NK-92 treated with Interleukin-12 subunit alpha and Interleukin-12 subunit beta, amount 100 ng/mL, for 24 hours (cell line): Measurements from ENCODE around the gene SPRED2.

ENCODE experiments used
- DNase-seq: peaks from one replicate; lab custom pipeline; 2025; lab: John Stamatoyannopoulos, UW

SPRED2 gene

GRCh38 chr2:65366595-65367125 lies 65.7 kb downstream of the SPRED2 start:
- DNase-seq: peak; percentile 16

- no peak for DNase-seq
These were observed 67.2 kb downstream of the SPRED2 start for GRCh38 chr2:65364986-65365733.

- DNase-seq: no peak
These were observed 68.3 kb downstream of the SPRED2 start for GRCh38 chr2:65363879-65364666.

GRCh38 chr2:65361623-65362022 lies 70.8 kb downstream of the SPRED2 start:
- DNase-seq: no peak

- no peak for DNase-seq
These were observed 72.0 kb downstream of the SPRED2 start for GRCh38 chr2:65360441-65360840.

GRCh38 chr2:65358678-65359400 lies 73.6 kb downstream of the SPRED2 start:
- DNase-seq: no peak

GRCh38 chr2:65357959-65358294 lies 74.5 kb downstream of the SPRED2 start:
- DNase-seq: no peak

- DNase-seq: no peak
These were observed 75.1 kb downstream of the SPRED2 start for GRCh38 chr2:65357095-65357958.

- no peak for DNase-seq
These were observed 77.1 kb downstream of the SPRED2 start for GRCh38 chr2:65355186-65355831.

GRCh38 chr2:65354773-65355172 lies 77.6 kb downstream of the SPRED2 start:
- DNase-seq: no peak

GRCh38 chr2:65353927-65354326 lies 78.5 kb downstream of the SPRED2 start:
- no peak for DNase-seq

GRCh38 chr2:65353046-65353445 lies 79.4 kb downstream of the SPRED2 start:
- DNase-seq: no peak

GRCh38 chr2:65351948-65352595 lies 80.3 kb downstream of the SPRED2 start:
- DNase-seq: no peak

GRCh38 chr2:65351234-65351947 lies 81.0 kb downstream of the SPRED2 start:
- DNase-seq: no peak

- DNase-seq: no peak
These were observed 81.7 kb downstream of the SPRED2 start for GRCh38 chr2:65350651-65351056.

GRCh38 chr2:65349863-65350262 lies 82.5 kb downstream of the SPRED2 start:
- DNase-seq: no peak

GRCh38 chr2:65347913-65348312 lies 84.5 kb downstream of the SPRED2 start:
- no peak for DNase-seq

- DNase-seq: no peak
These were observed 86.8 kb downstream of the SPRED2 start for GRCh38 chr2:65345631-65346030.

- DNase-seq: no peak
These were observed 87.7 kb downstream of the SPRED2 start for GRCh38 chr2:65344689-65345088.

- DNase-seq: no peak
These were observed 88.2 kb downstream of the SPRED2 start for GRCh38 chr2:65344182-65344581.
